CD4-positive, alpha-beta T cell treated with Interferon gamma for 1 hour (primary cell): Measurements from ENCODE around the gene PPHLN1.
"Not testable (repeated sequence)": the region's sequence is repeated elsewhere in the genome, so short reads cannot be mapped to it uniquely, and the experiment has no call there.

Experiments
- DNase-seq: peaks from one replicate; pipeline ENCODE4 v3.0.0-alpha.2; 2020

The PPHLN1 gene

DNA sequence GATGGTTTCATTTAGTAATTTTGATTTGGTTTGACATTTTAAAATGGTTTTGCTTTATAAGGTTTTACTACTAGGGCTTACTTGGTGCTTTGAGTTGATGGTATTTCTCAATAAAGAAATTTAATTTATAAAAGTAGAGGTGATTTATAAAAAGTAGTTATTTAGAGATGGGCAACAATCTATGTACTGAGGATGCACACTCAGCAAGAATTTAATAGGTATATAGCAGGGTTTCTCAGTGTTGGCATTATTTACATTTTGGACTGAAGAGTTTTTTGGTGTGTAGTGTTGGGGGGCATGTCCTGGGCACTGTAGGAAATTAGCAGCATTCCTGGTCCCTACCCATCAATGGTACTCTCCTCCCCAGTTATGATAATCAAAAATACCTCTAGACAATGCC lies 47.7 kb downstream of the PPHLN1 start:
- DNase-seq, result no peak

DNA sequence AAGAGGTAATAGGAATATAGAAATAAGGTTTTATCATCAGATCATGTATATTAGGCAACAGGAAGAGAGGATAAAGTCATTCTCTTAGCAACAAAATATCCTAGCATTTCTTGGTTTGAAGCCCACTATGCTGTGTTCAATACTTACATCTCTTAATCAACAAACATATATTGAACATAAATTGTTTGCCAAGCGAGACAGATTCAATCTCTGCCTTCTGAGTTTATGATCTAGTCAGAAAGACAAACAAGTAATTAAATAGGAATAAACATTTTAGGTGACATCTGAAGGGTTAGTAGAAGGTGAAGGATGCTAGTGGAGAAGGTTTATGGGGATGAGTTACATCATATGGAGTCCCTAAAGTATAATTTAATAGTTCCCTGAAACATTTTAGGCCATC lies 54.8 kb downstream of the PPHLN1 start:
- DNase-seq, result no peak

DNA sequence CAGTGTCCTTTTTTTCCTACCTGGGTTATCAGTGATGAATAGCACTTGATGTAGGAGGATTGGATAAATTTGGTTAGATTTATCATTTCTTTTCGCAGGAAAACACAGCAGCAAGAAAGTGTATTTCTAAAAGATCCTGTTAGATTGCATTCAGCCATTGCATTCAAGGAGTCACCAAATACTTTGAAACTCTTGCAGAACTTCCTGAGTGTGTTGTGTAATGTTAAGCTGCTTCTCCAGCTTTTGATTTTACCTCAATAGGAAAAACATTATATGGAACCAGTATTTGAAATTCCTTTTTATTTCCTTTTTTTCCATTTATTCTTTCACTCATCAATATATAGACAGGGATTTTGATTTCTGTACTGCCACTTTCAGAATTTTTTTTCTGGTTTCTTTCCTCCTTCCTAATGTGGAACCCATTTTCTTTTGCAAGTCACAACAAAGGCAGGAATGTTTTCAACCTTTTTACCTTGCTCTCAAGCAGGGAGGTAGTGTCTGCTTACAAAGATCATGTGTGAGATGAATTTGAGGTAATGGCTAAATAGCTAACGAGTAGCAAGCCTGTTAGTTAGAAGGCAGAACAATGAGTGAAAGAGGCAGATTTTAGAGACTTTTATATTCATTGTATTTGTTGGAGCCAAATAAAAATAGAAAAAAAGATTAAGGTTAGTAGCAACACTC lies 56.2 kb downstream of the PPHLN1 start:
- DNase-seq, result no peak

DNA sequence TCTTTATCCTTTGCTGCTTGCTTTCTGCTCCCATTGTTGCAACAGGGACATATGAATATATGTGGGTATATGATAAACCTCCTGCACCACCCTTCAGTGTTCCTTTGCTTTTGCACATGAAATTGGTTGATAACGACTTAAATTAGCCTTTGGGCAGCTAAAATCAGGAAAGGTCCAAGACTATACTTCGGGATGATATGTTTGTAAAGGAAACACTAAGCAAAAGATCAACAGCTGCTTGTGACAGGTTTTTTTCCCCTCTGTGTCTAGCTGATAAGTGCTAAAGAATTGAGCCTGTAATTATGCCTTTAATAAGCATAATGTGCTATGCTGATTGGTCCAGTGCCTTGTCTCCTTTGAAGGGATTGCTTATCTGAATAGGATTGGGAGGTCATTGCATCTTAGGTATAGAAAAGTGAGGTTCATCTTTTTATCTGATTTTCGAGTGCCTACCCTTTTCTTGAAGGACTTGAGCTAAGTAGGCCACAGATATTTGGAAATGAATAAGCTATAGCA lies 59.4 kb downstream of the PPHLN1 start:
- no peak for DNase-seq

DNA sequence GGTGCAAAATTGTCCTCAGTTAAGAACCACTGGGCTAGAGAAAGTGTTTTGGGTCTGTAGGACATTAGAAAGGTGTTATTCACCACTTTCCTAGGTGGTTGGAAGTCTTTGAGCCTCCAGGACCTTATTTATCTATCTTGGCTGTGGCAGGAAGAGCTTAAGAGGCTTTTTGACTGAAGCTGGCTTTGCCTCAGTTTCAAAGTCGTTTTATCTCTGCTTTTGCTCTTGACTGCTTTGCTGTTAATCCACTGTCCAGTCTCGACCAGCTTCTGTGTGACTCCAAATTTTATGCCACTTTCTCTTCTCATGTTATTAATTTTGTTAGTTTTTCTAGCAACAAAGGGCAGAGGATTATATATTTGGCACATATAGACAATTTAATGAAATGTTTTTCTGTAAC lies 60.3 kb downstream of the PPHLN1 start:
- no peak for DNase-seq

DNA sequence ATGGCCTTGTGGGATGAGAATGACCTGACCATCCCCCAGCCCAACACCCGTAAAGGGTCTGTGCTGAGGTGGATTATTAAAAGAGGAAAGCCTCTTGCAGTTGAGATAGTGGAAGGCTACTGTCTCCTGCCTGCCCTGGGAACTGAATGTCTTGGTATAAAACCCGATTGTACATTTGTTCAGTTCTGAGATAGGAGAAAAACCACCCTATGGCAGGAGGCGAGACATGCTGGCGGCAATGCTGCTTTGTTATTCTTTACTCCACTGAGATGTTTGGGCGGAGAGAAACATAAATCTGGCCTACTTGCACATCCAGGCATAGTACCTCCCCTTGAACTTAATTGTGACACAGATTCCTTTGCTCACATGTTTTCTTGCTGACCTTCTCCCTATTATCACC lies 62.1 kb downstream of the PPHLN1 start:
- DNase-seq, result not testable (repeated sequence)

DNA sequence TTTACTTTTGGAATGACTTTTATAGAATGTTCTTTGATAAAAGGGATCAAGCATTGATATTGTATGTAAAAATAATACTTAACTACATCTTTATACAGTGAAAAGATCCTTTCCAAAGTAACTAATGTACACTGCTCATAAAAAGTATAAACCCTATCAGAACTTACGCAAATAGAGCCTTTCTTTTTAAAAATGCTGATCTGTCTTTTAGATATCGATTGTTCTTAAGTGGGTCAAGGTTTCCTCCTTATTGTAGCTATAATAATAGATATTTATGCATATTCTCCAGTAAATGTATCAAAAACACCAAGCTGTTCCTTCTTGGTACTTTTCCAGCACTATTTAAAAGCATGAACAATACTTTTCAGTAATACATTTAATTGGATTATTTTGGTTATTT lies 68.5 kb downstream of the PPHLN1 start:
- DNase-seq, result no peak

DNA sequence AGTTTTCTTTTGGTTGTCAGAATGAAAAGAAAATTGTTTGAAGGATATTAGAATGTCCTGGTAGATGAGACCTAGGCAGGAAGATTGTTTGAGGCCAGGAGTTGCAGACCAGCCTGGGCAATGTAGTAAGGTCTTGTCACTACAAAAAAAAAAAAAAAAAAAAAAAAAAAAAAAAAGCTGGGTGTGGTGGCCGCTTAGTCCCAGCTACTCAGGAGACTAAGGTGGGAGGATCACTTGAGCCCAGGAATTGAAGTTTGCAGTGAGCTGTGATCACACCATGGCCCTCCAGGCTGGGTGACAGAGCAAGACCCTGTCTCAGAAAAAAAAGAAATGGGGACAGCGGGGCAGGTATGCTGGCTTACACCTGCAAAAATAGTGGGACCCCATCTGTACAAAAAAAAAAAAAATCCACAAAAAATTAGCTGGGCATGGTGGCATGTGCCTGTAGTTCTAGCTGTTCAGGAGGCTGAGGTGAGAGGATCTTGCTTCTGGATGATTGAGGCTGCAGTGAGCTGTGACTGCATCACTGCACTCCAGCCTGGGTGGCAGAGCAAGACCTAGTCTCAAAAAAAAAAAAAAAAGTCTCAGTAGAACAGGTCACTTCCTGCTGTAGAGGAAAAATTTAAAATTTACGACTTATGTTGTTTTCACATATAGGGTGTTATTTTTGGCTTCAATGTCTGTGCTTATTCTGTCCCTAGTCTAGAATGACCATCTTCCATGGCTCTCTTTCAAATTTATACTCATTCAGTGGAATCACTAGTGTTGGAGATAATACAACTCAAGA lies 70.7 kb downstream of the PPHLN1 start:
- DNase-seq, result no peak

DNA sequence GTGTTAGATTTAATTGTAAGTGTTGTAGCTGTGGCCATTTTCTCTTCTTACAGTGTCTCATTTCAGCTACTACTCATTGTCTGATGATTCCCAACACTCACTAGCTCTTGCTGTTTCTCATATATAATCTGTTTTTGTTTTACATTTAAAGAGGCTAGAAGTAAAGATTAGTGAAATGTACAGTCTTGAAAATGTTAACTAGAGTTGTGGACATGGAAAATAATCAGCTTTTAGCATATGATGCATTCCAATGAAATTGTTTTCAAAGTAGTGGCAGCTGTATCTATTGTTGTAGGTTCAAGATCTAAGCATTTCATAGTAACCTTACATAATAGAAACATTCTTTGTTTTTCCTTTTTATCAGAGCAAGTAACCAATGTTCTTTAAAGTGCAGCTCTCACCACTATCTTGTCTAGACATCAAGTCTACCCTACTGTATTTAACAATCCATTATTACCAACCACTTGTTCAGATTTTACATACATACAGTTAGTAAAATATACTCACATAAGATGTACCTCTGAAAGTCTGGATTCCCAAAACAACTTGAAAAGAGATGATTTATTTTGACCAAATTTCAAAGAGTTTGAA lies 76.9 kb downstream of the PPHLN1 start:
- no peak for DNase-seq

DNA sequence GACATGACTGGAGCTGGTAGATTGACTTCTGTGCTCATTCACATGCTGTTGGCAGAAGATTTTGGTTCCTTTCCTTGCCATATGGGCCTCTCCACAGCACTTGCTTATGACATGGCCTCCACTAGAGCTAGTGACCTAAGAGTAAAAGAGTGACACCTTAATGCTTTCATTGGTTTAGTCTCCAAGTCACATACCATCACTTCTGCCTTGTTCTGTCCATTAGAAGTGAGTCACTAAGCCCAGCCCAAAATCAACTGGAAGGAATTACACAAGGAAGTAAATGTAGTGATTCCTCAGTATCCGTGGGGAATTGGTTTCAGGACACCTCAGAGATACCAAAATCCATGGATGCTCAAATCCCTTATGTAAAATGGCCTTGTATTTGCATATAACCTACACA lies 81.3 kb downstream of the PPHLN1 start:
- no peak for DNase-seq

DNA sequence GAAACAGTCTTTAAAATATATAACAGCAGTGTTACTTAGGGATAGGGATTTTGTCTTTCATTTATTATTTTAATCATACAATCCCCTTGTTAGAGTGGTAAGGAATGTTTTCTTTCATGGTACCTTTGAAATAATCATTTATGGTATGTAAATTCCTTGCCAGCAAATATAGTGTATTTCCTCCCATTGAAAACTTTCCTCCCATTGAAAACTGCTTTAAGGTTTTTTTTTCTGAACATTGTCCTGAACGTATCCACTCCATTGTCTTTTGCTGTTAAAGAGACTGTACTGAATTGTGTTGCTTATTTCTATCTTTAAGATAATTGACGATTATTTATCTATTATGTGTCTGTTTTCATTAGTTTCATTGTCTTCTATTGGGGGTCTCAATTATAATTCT lies 83.5 kb downstream of the PPHLN1 start:
- DNase-seq, result no peak

DNA sequence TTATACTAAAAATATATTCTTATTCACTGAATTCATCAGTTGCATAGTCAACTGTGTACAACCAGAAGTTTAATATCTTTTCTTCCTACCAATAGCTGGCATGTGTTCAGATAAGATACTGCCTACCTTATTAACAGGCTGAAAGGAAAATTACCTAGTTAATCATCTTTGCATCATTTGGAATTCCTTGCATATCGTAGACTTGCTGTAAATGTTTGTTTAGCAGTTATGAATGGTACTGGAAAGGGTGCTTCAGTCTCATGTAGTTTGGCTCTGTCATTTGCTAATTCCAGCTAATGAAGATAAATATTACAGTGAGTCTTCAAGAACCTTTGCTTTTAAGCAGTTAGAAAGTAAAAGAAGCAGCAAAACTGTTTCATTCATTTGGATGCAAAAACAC lies 84.4 kb downstream of the PPHLN1 start:
- DNase-seq, result no peak

DNA sequence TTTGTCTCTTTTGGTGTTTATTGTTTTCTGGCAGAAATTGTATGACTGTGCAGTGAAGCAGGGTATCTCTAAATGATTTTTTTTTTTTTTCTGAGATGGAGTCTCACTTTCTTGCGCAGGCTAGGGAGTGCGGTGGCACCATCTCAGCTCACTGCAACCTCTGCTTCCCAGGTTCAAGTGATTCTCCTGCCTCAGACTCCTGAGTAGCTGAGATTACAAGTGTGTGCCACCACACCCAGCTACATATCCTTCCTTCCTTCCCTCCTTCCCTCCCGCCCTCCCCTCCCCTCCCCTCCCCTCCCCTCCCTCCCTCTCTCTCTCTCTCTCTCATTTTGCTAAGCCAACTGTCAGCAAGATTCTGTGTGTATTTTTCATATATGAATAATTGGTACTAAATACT lies 94.4 kb downstream of the PPHLN1 start:
- no peak for DNase-seq

DNA sequence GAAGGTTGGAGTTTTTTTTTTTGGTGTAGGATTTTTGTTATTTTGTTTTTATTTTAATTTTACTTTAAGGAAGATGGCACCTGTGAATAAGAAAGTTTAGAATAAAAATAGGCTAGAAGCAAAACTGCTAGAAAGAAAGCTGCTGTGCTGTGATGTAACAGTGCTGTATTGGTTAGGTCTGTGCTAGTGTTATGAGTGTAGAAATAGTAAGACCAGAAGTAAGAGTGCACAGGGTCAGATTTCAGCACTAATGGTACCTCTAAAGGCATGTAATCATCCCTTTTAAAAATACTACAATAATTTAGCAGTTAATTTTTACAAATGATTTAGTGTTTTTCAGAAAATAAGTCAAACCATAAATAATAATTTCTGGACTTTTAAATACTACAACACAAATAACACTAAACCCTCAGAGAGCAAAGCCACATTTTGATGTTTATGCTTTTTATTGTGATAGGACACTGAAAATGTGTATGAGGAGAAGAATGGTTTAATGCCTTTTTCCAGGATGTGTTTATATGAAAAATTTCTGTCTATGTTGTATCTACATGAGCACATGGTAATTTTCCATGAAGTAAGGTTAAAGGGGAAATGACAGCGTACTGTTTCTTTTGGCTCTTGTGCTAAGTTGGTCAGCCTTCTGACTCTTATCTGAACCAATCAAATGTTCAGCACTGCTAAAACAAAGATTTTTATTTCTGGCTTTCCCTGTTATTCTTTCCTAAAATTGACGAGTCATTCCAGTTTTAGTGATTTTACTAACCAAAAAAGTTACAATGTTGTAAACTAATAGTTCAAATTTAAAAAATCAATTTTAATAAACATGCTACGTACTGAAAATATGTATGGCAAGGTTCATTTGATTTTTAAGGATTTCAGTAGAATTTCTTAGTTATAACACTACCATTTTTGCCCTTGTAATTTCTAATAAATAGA lies 96.1 kb downstream of the PPHLN1 start:
- DNase-seq, result no peak

DNA sequence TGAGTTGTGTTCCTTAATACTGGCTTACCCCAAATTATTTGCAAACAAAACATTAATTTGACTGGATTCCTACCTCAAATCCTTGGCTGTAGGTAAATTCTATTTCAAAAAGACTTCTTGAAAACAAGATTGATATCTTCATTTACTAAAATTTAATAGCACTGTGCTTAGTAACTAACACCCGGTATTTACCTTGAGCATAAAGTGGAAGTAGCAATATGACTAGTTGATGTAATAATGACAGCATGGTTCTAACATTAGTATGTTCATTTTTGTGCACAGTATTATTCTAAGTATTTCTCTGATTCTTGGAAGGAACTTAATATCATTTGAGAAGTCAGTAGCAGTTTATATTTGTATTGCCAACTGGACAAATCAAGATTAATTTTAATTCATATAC lies 96.8 kb downstream of the PPHLN1 start:
- DNase-seq, result no peak

DNA sequence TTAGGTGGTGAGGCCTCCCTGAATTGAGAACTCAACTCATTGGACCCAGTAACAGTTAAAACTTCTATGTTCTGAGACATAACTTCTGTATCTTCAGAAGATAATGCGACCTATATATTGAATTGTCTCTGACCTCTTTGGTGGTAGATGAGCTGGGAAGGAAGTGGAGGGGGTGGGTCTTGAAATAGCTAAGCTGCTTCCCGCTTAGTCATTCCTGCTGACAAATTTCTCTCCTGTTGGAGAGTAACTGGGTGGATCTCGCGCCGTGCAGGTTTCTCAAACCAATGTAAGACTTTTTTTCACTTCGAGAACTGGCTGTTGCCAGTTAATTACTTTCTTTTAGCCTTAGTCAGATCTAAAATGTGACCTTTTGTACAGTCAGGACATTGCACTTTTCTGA lies 100.8 kb downstream of the PPHLN1 start:
- DNase-seq, result no peak

DNA sequence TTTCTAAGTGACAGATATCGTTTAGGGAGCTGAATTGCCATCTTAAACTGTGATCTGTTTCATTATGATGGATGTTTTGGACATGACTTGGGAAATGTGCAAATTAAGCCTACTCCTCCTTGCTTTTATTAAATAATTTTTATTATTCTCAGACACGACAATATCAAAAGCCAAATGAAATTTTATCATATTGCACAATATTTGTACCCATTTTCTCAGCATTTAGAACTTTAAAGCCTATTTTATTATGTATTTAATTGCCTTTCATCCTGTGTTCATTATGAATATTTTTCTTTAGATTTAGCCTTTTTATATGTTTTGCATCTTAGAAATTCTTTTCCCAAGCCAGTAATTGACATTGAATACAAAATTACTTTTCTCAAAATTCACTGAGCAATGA lies 102.9 kb downstream of the PPHLN1 start:
- DNase-seq, result no peak

DNA sequence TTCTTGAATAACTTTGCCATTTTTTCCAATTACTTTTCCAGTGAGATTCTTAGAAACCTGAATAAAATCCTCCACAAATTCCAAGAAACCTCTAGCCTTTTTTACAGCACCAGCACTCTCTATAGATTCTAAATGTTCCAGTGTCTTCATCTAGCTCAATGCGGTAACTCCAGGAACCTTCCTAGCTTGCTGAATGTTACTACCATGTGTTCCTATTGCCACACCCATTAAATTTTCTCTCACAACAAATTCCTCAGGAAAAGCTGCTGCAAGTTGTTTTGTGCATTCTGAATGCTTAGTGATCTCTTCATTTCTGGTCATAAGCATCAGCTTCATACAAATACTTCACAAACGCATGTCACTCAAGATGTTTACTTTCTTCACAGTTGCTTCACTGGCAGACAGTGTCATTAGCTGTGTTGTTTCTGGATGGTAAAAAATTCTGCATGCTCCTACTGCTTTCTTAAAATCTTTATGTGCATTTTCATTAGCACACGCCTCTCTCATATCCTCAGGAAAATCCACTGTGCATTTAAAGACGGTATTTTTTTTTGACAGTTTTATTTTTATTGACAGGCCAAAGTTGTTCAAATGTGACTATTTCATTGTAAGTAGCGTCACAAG lies 106.7 kb downstream of the PPHLN1 start:
- no peak for DNase-seq

DNA sequence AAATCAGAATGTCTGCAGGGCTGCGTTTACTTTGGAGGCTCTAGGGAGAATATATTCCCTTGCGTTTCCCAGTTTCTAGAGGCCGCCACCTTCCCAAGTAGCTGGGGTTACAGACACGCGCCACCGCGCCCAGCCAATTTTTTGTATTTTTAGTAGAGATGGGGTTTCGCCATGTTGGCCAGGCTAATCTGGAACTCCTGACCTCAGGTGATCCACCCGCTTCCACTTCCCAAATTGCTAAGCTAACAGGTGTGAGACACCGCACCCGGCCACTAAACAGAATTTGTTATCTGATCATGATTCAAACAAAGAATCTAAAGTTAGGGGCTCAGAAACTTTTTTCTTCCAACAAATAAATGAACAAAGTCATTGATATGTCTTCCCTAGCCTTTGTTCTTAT lies 114.6 kb downstream of the PPHLN1 start:
- no peak for DNase-seq

DNA sequence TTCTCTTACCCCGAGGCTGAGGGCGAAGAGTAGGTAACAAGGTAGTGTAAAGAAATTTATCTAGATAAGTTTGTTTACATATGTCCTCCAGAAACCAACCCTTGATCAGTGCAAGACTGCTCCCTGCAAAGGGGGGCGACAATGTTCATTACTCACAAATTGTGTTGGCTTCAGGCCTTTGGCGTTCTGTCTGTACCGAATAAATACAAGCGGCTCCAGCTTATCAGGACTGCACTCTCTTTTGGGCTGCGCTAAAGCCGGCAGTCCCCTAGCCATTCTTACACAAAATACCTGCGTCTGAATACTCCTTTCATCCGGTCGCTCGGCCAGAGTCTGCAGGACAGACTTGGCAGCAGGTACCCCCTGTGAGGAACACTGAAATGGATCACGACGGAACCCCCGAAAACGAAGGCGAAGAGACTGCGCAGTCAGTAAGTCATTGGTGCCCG lies 116.4 kb downstream of the PPHLN1 start:
- DNase-seq, result no peak

DNA sequence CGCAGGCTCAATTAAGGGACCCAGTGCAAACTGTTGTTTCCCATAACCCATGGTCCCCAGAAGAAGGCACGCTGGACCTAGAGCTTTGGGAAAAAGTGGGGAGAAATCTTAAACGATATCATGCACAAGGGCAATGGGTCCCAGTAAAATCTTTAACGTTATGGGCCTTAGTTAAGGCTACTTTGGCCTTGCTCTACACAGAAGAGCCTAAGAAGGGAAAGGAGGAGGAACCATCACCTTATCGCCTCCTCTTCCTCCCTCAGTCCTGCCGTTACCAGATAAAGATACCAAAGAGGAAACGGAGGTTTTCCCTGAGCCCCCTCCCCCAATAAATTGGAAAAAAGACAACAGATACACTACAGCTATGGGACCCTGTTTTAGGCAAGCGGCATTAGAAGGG lies 116.9 kb downstream of the PPHLN1 start:
- DNase-seq, result no peak

DNA sequence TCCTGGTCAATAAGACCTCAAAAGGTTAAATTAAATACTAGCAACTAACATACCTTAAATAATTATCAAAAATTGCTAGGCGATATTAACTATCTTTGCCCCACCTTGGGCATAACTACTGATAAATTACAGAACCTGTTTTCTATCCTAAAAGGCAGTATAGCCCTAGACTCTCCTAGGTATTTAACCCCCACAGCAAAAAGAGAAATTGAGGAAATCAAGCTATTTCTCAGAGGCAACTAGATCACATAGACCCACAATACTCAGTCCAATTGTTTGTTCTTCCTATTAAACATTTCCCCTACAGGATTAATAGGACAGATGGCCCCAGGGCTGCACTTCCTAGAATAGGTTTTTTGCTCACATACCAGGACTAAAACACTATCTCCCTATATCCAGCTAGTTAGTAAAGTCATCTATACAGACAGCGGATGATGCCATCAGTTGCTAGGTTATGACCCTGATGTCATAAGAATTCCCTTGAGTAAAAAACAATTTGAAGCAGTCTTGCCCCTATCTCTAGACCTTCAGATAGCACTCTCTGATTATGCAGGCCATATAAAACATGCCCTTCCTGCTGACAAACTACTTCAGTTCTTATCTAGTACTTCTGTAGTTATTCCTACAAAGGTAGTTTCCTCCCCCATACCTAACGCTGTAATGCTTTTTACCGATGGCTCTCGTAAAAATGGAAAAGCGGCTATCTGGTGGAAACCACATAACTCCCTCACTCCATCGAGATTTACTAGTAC lies 118.4 kb downstream of the PPHLN1 start:
- no peak for DNase-seq
